HepG2 (cell line): ENCODE data around the gene S100A16. TPM values are rescaled to one million over a fixed set of nuclear protein-coding genes. Genes with fewer than 3 reads are reported as not detected.

ENCODE experiments used
- ATAC-seq: fragments of 200-7000 bp; cut with Tn5 transposase; 3 replicates; pipeline ENCODE4 v1.9.1; 2020; ENCODE audit warnings: mild to moderate bottlenecking, moderate library complexity
- BruUV-seq: library from RNA; stranded (reverse); fragments of 400-500 nt; replicated peaks from 2 replicates; lab custom pipeline; 2021; lab: Mats Ljungman, UMichigan
- CTCF ChIA-PET: fragments of 300-600 bp; formaldehyde crosslinking; extraction: SDS; loops from one replicate; lab custom pipeline; 2021; ENCODE audit warnings: low total read pairs, inconsistent platforms, low intra/inter-chr PET ratio; lab: Yijun Ruan, JAX
- POLR2A ChIA-PET: fragments of 350-600 bp; sonication (Branson Sonifier 250); formaldehyde crosslinking; loops from one replicate; lab custom pipeline; 2020; ENCODE audit warnings: antibody characterized with exemption, inconsistent platforms; lab: Yijun Ruan, JAX
- DNase-seq: peaks from one replicate; pipeline ENCODE4 v3.0.0-alpha.2; 2015; ENCODE audit warnings: low spot score
- FAIRE-seq: peaks from 3 replicates; lab custom pipeline; 2011; peaks lifted over from hg19 to GRCh38; lab: Jason Lieb, UNC
- H2AFZ ChIP-seq: one replicate; pipeline ENCODE4 v1.6.1; 2011; ENCODE audit warnings: low read length, inconsistent platforms
- H3K27ac ChIP-seq: fragments of 300-600 bp; 3 replicates; pipeline ENCODE4 v1.8.0; 2011; ENCODE audit warnings: mixed run types, mild to moderate bottlenecking, mixed read lengths, low read length, inconsistent platforms; ENCODE audit not compliant: insufficient read depth; ENCODE audit errors: extremely low read length
- H3K27me3 ChIP-seq, 2 experiments: fragments of 200-600 bp in 1 of 2; 2 replicates in 1 of 2; 3 replicates in 1 of 2; pipeline versions ENCODE4 v1.6.0 to v1.8.0; 2011; ENCODE audit warnings: low read length in 2 of 2, mild to moderate bottlenecking in 2 of 2, moderate library complexity in 2 of 2, inconsistent platforms in 1 of 2; ENCODE audit not compliant: insufficient read depth in 2 of 2, control insufficient read depth in 1 of 2
- H3K36me3 ChIP-seq, 2 experiments: fragments of 200-600 bp in 1 of 2; replicated peaks in 1 of 2; 2 replicates in 1 of 2; 3 replicates in 1 of 2; pipeline versions ENCODE4 v1.5.1 to v1.8.0; 2011; ENCODE audit warnings: low read length in 2 of 2, inconsistent platforms in 1 of 2; ENCODE audit not compliant: insufficient read depth in 2 of 2, control insufficient read depth in 1 of 2
- H3K4me1 ChIP-seq: 2 replicates; pipeline ENCODE4 v1.5.1; 2012; ENCODE audit warnings: low read length, inconsistent platforms; ENCODE audit not compliant: insufficient read depth
- H3K4me2 ChIP-seq: 2 replicates; pipeline ENCODE4 v1.6.0; 2011; ENCODE audit warnings: low read depth, low read length, inconsistent platforms
- H3K4me3 ChIP-seq, 3 experiments: fragments of 200-600 bp in 1 of 3; sonication (generic), shearing (Covaris generic) in 1 of 3; replicated peaks in 1 of 3; 2 replicates each; pipeline ENCODE4 v1.5.1; 2011 to 2016; ENCODE audit warnings: low read length in 3 of 3, inconsistent platforms in 2 of 3, low read depth in 2 of 3, mild to moderate bottlenecking in 2 of 3, control low read depth in 1 of 3, mixed read lengths in 1 of 3; ENCODE audit not compliant: insufficient read depth in 1 of 3
- H3K79me2 ChIP-seq: one replicate; pipeline ENCODE4 v1.6.1; 2011; ENCODE audit warnings: low read length, inconsistent platforms; ENCODE audit not compliant: insufficient read depth
- H3K9ac ChIP-seq: 2 replicates; pipeline ENCODE4 v1.6.0; 2011; ENCODE audit warnings: mild to moderate bottlenecking, low read depth, low read length, inconsistent platforms; ENCODE audit not compliant: insufficient read depth
- H3K9me3 ChIP-seq: 2 replicates; pipeline ENCODE4 v1.5.1; 2012; ENCODE audit warnings: mild to moderate bottlenecking, low read length
- H4K20me1 ChIP-seq: 2 replicates; pipeline ENCODE4 v1.6.0; 2011; ENCODE audit warnings: inconsistent platforms, mild to moderate bottlenecking, low read length, moderate library complexity; ENCODE audit not compliant: insufficient read depth
- FOSL2 ChIP-seq: sonication (generic); formaldehyde crosslinking; IDR thresholded peaks from 2 replicates; pipeline ENCODE4 v1.4.0; 2020; ENCODE audit warnings: missing genetic modification reagents
- HNRNPH1 ChIP-seq: fragments of 200-400 bp; formaldehyde crosslinking; optimal IDR thresholded peaks from 2 replicates; pipeline ENCODE3; 2017; ENCODE audit warnings: mild to moderate bottlenecking, low read depth, low read length
- HNRNPL ChIP-seq: fragments of 200-400 bp; formaldehyde crosslinking; IDR thresholded peaks from 2 replicates; pipeline ENCODE4 v1.6.1; 2017; ENCODE audit warnings: mild to moderate bottlenecking, low read depth, low read length
- HOXA5 ChIP-seq: sonication (generic); formaldehyde crosslinking; IDR thresholded peaks from 2 replicates; pipeline ENCODE4 v1.4.0; 2020; ENCODE audit warnings: missing genetic modification reagents
- KDM4B ChIP-seq: sonication (generic); formaldehyde crosslinking; IDR thresholded peaks from 2 replicates; pipeline ENCODE4 v1.4.0; 2020; ENCODE audit warnings: missing genetic modification reagents
- MATR3 ChIP-seq: sonication (generic); formaldehyde crosslinking; IDR thresholded peaks from 2 replicates; pipeline ENCODE4 v1.4.0; 2020; ENCODE audit warnings: missing genetic modification reagents
- NBN ChIP-seq: fragments of 450-650 bp; conservative IDR thresholded peaks from 2 replicates; pipeline ENCODE4 v1.6.1; 2017
- NRL ChIP-seq: sonication (generic); formaldehyde crosslinking; IDR thresholded peaks from 2 replicates; pipeline ENCODE4 v1.5.0; 2020; ENCODE audit warnings: missing genetic modification reagents, mild to moderate bottlenecking, moderate library complexity, borderline replicate concordance
- PHF21A ChIP-seq: sonication (generic); formaldehyde crosslinking; IDR thresholded peaks from 2 replicates; pipeline ENCODE4 v1.5.0; 2020; ENCODE audit warnings: mild to moderate bottlenecking, missing genetic modification reagents
- POLR2G ChIP-seq: fragments of 200-400 bp; formaldehyde crosslinking; IDR thresholded peaks from 2 replicates; pipeline ENCODE4 v1.6.1; 2018; ENCODE audit warnings: mild to moderate bottlenecking, low read depth, low read length, moderate library complexity
- ZNF230 ChIP-seq: sonication (generic); formaldehyde crosslinking; IDR thresholded peaks from 2 replicates; pipeline ENCODE4 v1.4.0; 2020; ENCODE audit warnings: mild to moderate bottlenecking, missing genetic modification reagents
- ZNF543 ChIP-seq: sonication (generic); formaldehyde crosslinking; IDR thresholded peaks from 2 replicates; pipeline ENCODE4 v1.4.0; 2020; ENCODE audit warnings: mild to moderate bottlenecking, missing genetic modification reagents
- ZNF816 ChIP-seq: sonication (generic); formaldehyde crosslinking; IDR thresholded peaks from 2 replicates; pipeline ENCODE4 v1.8.0; 2022; ENCODE audit warnings: missing genetic modification reagents, mild to moderate bottlenecking, borderline replicate concordance
- WGBS: methylation state at CpG from one replicate; pipeline ENCODE4 v1.1.6; 2017; ENCODE audit warnings: low lambda C conversion rate; 5-methylcytosine and 5-hydroxymethylcytosine counted together
- in situ Hi-C: cut with HindIII; loops from 2 replicates; pipeline ENCODE4 v1.10.0; 2017; ENCODE audit warnings: low pct_unique_long_range_greater_than_20kb; ENCODE audit not compliant: extremely low pct_ligation_motif_present
- intact Hi-C: fragments of 100-400 bp; cut with micrococcal nuclease; formaldehyde crosslinking; loops from one replicate; pipeline ENCODE4 v1.10.0; 2022; ENCODE audit not compliant: unreplicated experiment
- polyA plus RNA-seq, 8 experiments: library from polyadenylated mRNA; depleted of rRNA in 3 of 8; stranded (reverse) in 7 of 8; unstranded in 1 of 8; fragments of >200 nt; fragmentation: Illumina TruSeq in 4 of 8; extraction: Trizol in 4 of 8; gene quantifications; 2 replicates each; pipeline versions ENCODE4 v1.2.1 to v1.2.3, GENCODE V29; 2011 to 2016; ENCODE audit warnings: low read depth in 4 of 8, missing spikeins in 1 of 8, mixed read lengths in 1 of 8; ENCODE audit not compliant: insufficient read depth in 1 of 8
- total RNA-seq, 5 experiments: library from RNA; depleted of rRNA; stranded (reverse); fragments of >200 nt; fragmentation: Illumina TruSeq; extraction: Trizol; gene quantifications; 2 replicates each; pipeline ENCODE4 v1.2.3, GENCODE V29; 2016; ENCODE audit warnings: low read depth in 1 of 5
- TF ChIP-seq, protein P1 (sequence below): sonication (generic); formaldehyde crosslinking; IDR thresholded peaks from 2 replicates; pipeline ENCODE4 v1.4.0; 2020; ENCODE audit warnings: mild to moderate bottlenecking, missing genetic modification reagents
- TF ChIP-seq, protein P2 (sequence below): sonication (generic); formaldehyde crosslinking; IDR thresholded peaks from 2 replicates; pipeline ENCODE4 v1.9.0; 2022; ENCODE audit warnings: low read depth, missing genetic modification reagents
- TF ChIP-seq, protein P3 (sequence below): sonication (generic); formaldehyde crosslinking; IDR thresholded peaks from 2 replicates; pipeline ENCODE4 v1.4.0; 2020; ENCODE audit warnings: missing genetic modification reagents

S100A16 gene
- total and polyA plus RNA-seq, 2 of the 13 experiments (the other 11 are each of a cell fraction or from before 2014, with no cell fraction given) = 46.0 to 195 TPM

DNA sequence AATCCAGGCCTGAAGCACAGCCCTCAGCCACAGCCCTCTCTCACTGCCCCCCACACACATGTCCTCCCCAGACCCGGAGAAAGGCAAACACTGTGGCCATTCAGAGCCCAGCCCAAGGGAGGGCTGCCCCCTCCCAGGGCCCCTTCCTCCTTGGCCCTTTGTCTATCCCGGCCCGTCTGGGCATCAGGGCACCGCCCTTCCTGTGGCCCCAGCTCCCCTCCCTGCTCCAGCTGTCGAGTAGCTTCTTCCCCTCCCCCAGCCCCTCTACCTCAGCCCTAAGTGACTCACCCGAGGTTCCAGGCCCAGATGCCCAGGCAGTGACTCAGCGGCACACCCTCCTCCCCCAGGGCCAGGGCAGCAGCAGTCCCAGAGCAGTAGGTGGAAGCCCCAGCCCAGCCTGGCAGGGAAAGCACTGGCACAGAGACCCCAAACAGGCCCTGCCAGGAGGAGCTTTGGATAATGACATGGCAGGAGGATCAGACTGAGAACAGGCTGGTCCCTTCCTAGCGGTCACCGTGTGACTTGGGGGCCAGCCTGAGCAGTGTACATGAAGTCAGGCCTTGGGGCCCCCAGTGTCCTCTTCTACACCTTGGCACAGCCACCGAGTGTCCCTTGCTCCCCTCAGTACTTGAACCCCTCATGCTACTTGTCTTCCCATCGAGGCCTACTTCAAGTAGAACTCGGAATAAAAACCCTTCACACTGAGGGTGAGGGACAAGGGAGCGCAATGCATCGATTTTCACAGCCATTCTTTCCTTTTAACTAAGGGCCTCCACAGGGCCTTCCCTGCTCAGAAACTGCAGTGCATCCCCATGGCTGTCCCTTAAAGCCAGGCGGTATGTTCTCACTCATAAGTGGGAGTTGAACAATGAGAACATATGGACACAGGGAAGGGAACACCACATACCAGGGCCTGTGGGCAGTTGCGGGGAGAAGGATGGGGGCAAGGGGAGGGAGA lies 46.2 kb downstream of the S100A16 start (continued):
- TF ChIP-seq, protein P1, sequence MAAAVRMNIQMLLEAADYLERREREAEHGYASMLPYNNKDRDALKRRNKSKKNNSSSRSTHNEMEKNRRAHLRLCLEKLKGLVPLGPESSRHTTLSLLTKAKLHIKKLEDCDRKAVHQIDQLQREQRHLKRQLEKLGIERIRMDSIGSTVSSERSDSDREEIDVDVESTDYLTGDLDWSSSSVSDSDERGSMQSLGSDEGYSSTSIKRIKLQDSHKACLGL (CRISPR knock-in tag) = no peak
- TF ChIP-seq KDM4B (CRISPR knock-in tag) (0 out of 2 replicates have a peak, but pooled peaks have one; percentile 28), NBN (no peak), HOXA5 (CRISPR knock-in tag) (no peak), PHF21A (CRISPR knock-in tag) (peak; percentile 15; the same call in 1 of the 2 replicates), NRL (CRISPR knock-in tag) (no peak), ZNF543 (CRISPR knock-in tag) (no peak)
- TF ChIP-seq, all 625 proteins: peak for 108

DNA sequence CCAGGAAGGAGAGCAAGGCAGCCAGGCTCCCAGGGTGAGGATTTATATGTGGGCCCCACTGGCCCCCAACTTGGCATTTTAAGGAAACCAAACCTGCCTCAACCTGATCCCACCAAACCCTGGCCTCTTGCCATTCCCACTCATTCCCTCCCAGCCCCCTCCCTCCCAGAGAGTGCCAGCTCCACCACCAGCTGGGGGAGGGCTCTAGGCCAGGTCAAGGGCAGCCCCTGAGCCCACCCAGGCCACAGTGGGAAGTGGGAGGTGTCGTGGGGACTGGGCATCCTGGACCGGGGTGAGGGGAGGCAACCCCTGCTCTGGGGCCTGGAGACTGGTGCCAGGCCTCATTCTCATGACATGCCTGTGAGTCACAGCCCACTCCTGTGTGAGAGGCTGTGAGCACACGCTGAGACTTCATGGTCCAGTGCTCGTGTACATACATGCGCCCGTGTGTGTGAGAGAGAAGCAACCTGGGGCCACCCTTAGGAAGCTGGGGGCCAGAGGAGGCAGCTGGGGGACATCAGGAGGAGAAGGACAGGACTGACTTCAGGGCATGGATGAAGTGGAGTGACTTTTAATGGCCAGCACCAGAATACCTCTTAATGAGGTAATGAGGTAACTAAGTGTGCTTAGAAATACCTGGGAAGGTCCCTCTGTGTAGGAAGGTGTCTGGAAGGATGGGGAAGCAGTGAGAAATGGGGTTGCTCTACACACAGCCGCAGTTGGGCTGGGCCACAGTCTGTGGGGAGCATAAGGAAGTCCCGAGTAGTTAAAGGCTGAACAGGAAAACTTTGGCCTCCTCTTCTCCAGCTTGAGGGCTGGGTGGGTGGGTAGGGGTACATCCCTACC lies 47.2 kb downstream of the S100A16 start, which contains the start of gene S100A2:
TSS of gene S100A2 (minus strand) at position 316 of the 846 bp plus-strand sequence. CDS start 1,967 bp downstream, outside the sequence.
- in situ Hi-C loops = loop anchor here (5.0 kb wide), 2 partner anchors 33 to 58 kb away; no protein-coding TSS in a partner anchor
- Histone ChIP-seq H3K79me2 (no peaks in the 10 kb centered on the region), H3K4me1 (peaks cover 51% of the 10 kb centered on the region), H2AFZ (no peak within 1 kb of the TSS), H4K20me1 (no peaks in the 10 kb centered on the region), H3K4me2 (peak within 1 kb of the TSS; percentile 66), H3K27ac (peak within 1 kb of the TSS; percentile 35), H3K9me3 (no peaks in the 10 kb centered on the region), H3K4me3 (peak within 1 kb of the TSS in 1 of 3 experiments; percentile 48; a peak in 2 of 6 replicates), H3K9ac (peak within 1 kb of the TSS; percentile 48), H3K27me3 (no peaks in the 10 kb centered on the region), H3K36me3 (no peaks in the 10 kb centered on the region)
- FAIRE-seq (no peak), DNase-seq (peak; percentile 40), ATAC-seq (peak; percentile 15)
- intact Hi-C loops = no loop called here
- no TSS peak for BruUV-seq
- TF ChIP-seq ZNF816 (CRISPR knock-in tag) = no peak
- TF ChIP-seq, protein P2, sequence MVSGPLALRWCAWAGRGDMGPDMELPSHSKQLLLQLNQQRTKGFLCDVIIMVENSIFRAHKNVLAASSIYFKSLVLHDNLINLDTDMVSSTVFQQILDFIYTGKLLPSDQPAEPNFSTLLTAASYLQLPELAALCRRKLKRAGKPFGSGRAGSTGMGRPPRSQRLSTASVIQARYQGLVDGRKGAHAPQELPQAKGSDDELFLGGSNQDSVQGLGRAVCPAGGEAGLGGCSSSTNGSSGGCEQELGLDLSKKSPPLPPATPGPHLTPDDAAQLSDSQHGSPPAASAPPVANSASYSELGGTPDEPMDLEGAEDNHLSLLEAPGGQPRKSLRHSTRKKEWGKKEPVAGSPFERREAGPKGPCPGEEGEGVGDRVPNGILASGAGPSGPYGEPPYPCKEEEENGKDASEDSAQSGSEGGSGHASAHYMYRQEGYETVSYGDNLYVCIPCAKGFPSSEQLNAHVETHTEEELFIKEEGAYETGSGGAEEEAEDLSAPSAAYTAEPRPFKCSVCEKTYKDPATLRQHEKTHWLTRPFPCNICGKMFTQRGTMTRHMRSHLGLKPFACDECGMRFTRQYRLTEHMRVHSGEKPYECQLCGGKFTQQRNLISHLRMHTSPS (CRISPR knock-in tag) = 0 out of 2 replicates have a peak, but pooled peaks have one; percentile 28
- TF ChIP-seq ZNF230 = no peak
- TF ChIP-seq, protein P3, sequence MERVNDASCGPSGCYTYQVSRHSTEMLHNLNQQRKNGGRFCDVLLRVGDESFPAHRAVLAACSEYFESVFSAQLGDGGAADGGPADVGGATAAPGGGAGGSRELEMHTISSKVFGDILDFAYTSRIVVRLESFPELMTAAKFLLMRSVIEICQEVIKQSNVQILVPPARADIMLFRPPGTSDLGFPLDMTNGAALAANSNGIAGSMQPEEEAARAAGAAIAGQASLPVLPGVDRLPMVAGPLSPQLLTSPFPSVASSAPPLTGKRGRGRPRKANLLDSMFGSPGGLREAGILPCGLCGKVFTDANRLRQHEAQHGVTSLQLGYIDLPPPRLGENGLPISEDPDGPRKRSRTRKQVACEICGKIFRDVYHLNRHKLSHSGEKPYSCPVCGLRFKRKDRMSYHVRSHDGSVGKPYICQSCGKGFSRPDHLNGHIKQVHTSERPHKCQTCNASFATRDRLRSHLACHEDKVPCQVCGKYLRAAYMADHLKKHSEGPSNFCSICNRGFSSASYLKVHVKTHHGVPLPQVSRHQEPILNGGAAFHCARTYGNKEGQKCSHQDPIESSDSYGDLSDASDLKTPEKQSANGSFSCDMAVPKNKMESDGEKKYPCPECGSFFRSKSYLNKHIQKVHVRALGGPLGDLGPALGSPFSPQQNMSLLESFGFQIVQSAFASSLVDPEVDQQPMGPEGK (CRISPR knock-in tag) = 0 out of 2 replicates have a peak, but pooled peaks have one; percentile 6
- TF ChIP-seq MATR3 (CRISPR knock-in tag) = no peak
- peak; percentile 12; the same call in 1 of the 2 replicates for TF ChIP-seq POLR2G
- TF ChIP-seq HNRNPH1 = no peak
- peak; percentile 83; the same call in 1 of the 2 replicates for TF ChIP-seq HNRNPL
- peak; percentile 73 for TF ChIP-seq FOSL2 (CRISPR knock-in tag)
- WGBS = 37% methylated on average over 7 of the region's 8 CpGs
- ChIA-PET CTCF (interaction anchor here (1.0 to 3.5 kb wide), 2 partner anchors 33 to 55 kb away, joined by 3 to 42 read pairs; no protein-coding TSS in a partner anchor), POLR2A (interaction anchor here (0.6 to 3.1 kb wide), 18 partner anchors 8 to 162 kb away, joined by 3 to 49 read pairs (median 4); partner anchors contain the start of genes CHTOP, ILF2, INTS3 and S100A13)
